ENCODE measurements around the gene GALNT17. TPM values are rescaled to one million over a fixed set of nuclear protein-coding genes. Genes with fewer than 3 reads are reported as not detected.

Gene GALNT17
- total RNA-seq = not detected in 2 replicates

GRCh38 chr7:71132127-71132376, at the start of gene GALNT17:
Gene GALNT17 (plus strand): TSS chr7:71132144.
- intact Hi-C loops (cut with micrococcal nuclease) = no loop called here

GRCh38 chr7:71095266-71095860, 36.6 kb upstream of the GALNT17 start:
- intact Hi-C loops (cut with micrococcal nuclease) = no loop called here

GRCh38 chr7:71096351-71096750, 35.6 kb upstream of the GALNT17 start:
- intact Hi-C loops (cut with micrococcal nuclease) = no loop called here

- intact Hi-C loops (cut with micrococcal nuclease) = no loop called here
Measured at GRCh38 chr7:71106226-71106625, 25.7 kb upstream of the GALNT17 start.

GRCh38 chr7:71112436-71112835, 19.5 kb upstream of the GALNT17 start:
- intact Hi-C loops (cut with micrococcal nuclease) = no loop called here

- intact Hi-C loops (cut with micrococcal nuclease) = no loop called here
Measured at GRCh38 chr7:71120096-71120495, 11.8 kb upstream of the GALNT17 start.

GRCh38 chr7:71129126-71129525, 2.8 kb upstream of the GALNT17 start:
- intact Hi-C loops (cut with micrococcal nuclease) = no loop called here

- intact Hi-C loops (cut with micrococcal nuclease) = no loop called here
Measured at GRCh38 chr7:71130031-71130679, 1.8 kb upstream of the GALNT17 start.

GRCh38 chr7:71131256-71132126, 453 bp upstream of the GALNT17 start:
- intact Hi-C loops (cut with micrococcal nuclease) = no loop called here

- intact Hi-C loops (cut with micrococcal nuclease) = no loop called here
Measured at GRCh38 chr7:71132377-71133231, 660 bp downstream of the GALNT17 start.

GRCh38 chr7:71133232-71133622, 1.3 kb downstream of the GALNT17 start:
- intact Hi-C loops (cut with micrococcal nuclease) = no loop called here

- intact Hi-C loops (cut with micrococcal nuclease) = no loop called here
Measured at GRCh38 chr7:71133856-71134255, 1.9 kb downstream of the GALNT17 start.

- intact Hi-C loops (cut with micrococcal nuclease) = no loop called here
Measured at GRCh38 chr7:71135116-71135515, 3.2 kb downstream of the GALNT17 start.

- intact Hi-C loops (cut with micrococcal nuclease) = no loop called here
Measured at GRCh38 chr7:71135663-71136062, 3.7 kb downstream of the GALNT17 start.

GRCh38 chr7:71137479-71137878, 5.5 kb downstream of the GALNT17 start:
- intact Hi-C loops (cut with micrococcal nuclease) = no loop called here

GRCh38 chr7:71140264-71140663, 8.3 kb downstream of the GALNT17 start:
- intact Hi-C loops (cut with micrococcal nuclease) = no loop called here

- intact Hi-C loops (cut with micrococcal nuclease) = no loop called here
Measured at GRCh38 chr7:71144963-71145362, 13.0 kb downstream of the GALNT17 start.

- intact Hi-C loops (cut with micrococcal nuclease) = no loop called here
Measured at GRCh38 chr7:71145906-71146901, 14.3 kb downstream of the GALNT17 start.

GRCh38 chr7:71148098-71148497, 16.2 kb downstream of the GALNT17 start:
- intact Hi-C loops (cut with micrococcal nuclease) = no loop called here

- intact Hi-C loops (cut with micrococcal nuclease) = no loop called here
Measured at GRCh38 chr7:71155236-71155635, 23.3 kb downstream of the GALNT17 start.
